ENCODE results near the gene TAB2. TPM values are rescaled to one million over a fixed set of nuclear protein-coding genes. Genes with fewer than 3 reads are reported as not detected.

Gene TAB2
- total RNA-seq, 1 experiment from 2014 or later = 56.2 TPM

DNA sequence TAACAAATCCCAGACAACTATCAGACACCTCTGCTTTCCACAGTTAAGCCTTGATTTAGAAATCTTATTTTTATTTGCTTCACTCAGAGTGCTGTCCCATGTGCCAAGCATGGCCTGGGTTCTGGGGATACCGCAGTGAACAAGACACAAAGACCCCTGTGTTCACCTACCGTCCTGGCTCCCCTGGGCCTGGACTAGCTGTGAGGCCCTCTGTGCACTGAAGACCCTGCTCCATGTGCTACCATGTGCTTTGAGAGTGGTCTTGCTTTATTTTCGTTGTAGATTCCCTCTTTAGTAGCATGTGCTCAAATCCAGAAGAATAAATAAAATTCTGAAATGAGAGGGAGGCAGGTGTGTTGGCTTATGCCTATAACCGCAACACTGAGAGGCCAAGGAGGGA lies 105.1 kb downstream of the TAB2 start:
- H3K4me1 Mint-ChIP-seq = peaks cover 12 to 14% of the 10 kb centered on the region in 2 experiments

More for the DNA sequence above, 105.1 kb downstream of the TAB2 start:
- Mint-ChIP-seq H3K36me3 (ENCODE audit: insufficient read depth in 1 of 3, low read depth in 3 of 3) (no peaks in the 10 kb centered on the region), H3K4me3 (no peak overlapping the region), H3K9me3 (no peaks in the 10 kb centered on the region), H3K27ac (no peak overlapping the region), H3K27me3 (ENCODE audit: low read depth) (no peaks in the 10 kb centered on the region; the same call in 1 of the 2 replicates)
- H3K14ac ChIP-seq (ENCODE audit: insufficient read depth, low read length) = no peak overlapping the region
- H4K8ac ChIP-seq (replicated peaks; ENCODE audit: insufficient read length, low read depth, low read length) = no peak overlapping the region
- no CpG with 5 or more reads among the region's 4 CpGs for whole genome bisulfite sequencing (ENCODE audit: extremely low coverage, insufficient read length, low lambda C conversion rate)
- H3K79me1 ChIP-seq (ENCODE audit: insufficient read depth, low read depth, low read length, poor library complexity, severe bottlenecking) = no peaks in the 10 kb centered on the region
- H2BK12ac ChIP-seq (ENCODE audit: insufficient read length, low read depth, low read length) = no peak overlapping the region
- DNase-seq = no peak
- no peak overlapping the region for H3K56ac ChIP-seq (ENCODE audit: insufficient read length, low read depth, low read length)
- H3K27me3 ChIP-seq (ENCODE audit: insufficient read depth, low read length) = no peaks in the 10 kb centered on the region
- H3K9me3 ChIP-seq (ENCODE audit: control insufficient read depth, low read depth, low read length) = no peaks in the 10 kb centered on the region
- H2BK5ac ChIP-seq (ENCODE audit: insufficient read length, low read length) = no peak overlapping the region
- TF ChIP-seq, protein P1, sequence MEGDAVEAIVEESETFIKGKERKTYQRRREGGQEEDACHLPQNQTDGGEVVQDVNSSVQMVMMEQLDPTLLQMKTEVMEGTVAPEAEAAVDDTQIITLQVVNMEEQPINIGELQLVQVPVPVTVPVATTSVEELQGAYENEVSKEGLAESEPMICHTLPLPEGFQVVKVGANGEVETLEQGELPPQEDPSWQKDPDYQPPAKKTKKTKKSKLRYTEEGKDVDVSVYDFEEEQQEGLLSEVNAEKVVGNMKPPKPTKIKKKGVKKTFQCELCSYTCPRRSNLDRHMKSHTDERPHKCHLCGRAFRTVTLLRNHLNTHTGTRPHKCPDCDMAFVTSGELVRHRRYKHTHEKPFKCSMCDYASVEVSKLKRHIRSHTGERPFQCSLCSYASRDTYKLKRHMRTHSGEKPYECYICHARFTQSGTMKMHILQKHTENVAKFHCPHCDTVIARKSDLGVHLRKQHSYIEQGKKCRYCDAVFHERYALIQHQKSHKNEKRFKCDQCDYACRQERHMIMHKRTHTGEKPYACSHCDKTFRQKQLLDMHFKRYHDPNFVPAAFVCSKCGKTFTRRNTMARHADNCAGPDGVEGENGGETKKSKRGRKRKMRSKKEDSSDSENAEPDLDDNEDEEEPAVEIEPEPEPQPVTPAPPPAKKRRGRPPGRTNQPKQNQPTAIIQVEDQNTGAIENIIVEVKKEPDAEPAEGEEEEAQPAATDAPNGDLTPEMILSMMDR (conservative IDR thresholded peaks at IDR 0.05) = no peak
- no peak overlapping the region for H3K18ac ChIP-seq (ENCODE audit: insufficient read length, low read depth, low read length)
- H3K23me2 ChIP-seq (ENCODE audit: insufficient read length, low read depth, low read length, poor library complexity, severe bottlenecking) = no peaks in the 10 kb centered on the region
- no peak overlapping the region for H3K9ac ChIP-seq (ENCODE audit: extremely low read depth, insufficient read length, low read length)
- H3K27ac ChIP-seq (ENCODE audit: insufficient read length, low read depth, low read length) = no peak overlapping the region
- no peak overlapping the region for H3K23ac ChIP-seq (ENCODE audit: insufficient read length, low read depth, low read length)
- no peak overlapping the region for H4K5ac ChIP-seq (ENCODE audit: insufficient read length, low read depth, low read length)
- no peak overlapping the region for H3T11ph ChIP-seq (ENCODE audit: low read length)
- no peak overlapping the region for H2BK15ac ChIP-seq (ENCODE audit: low read depth, low read length)
- H2BK120ac ChIP-seq (ENCODE audit: low read depth, low read length, poor library complexity, severe bottlenecking) = no peak overlapping the region
- H2BK20ac ChIP-seq (ENCODE audit: low read depth, low read length, poor library complexity, severe bottlenecking) = no peak overlapping the region
- H2AK5ac ChIP-seq (ENCODE audit: insufficient read length, low read length) = no peak overlapping the region
- no peak overlapping the region for H4K91ac ChIP-seq (ENCODE audit: insufficient read length, low read depth, low read length)
- no peaks in the 10 kb centered on the region for H3K79me2 ChIP-seq (ENCODE audit: insufficient read depth, low read length)
- no peaks in the 10 kb centered on the region for H4K20me1 ChIP-seq (ENCODE audit: control insufficient read depth, insufficient read depth, insufficient read length)
- H3K4me2 ChIP-seq (ENCODE audit: insufficient read depth, insufficient read length, low read length) = no peak overlapping the region
- no peak overlapping the region for H2AFZ ChIP-seq (ENCODE audit: low read length)
- H3K4me1 ChIP-seq (ENCODE audit: insufficient read depth, low read length) = no peaks in the 10 kb centered on the region
- H3K4ac ChIP-seq (ENCODE audit: low read depth, low read length) = no peak overlapping the region
